ENCODE data around the gene TOP2A.
A peak's percentile ranks its signal among the peaks of the same experiment; 100 is the strongest.

TOP2A gene

GRCh38 chr17:40443196-40443987 is 25.7 kb upstream of the TOP2A start, which contains the start of gene IGFBP4:
TSS of gene IGFBP4 (plus strand) at chr17:40443450. CDS start at chr17:40443736, 286 bp downstream.
- Histone ChIP-seq H3K4me3 (ENCODE audit: low read depth, low read length) (peak within 1 kb of the TSS; percentile 49), H3K36me3 (ENCODE audit: control insufficient read depth, insufficient read depth, low read length) (no peaks in the 10 kb centered on the region), H3K27ac (peak within 1 kb of the TSS; percentile 63), H3K4me2 (ENCODE audit: low read length) (peak within 1 kb of the TSS; percentile 58), H3K9ac (no peak within 1 kb of the TSS), H2AFZ (peak within 1 kb of the TSS; percentile 80), H3K79me2 (no peaks in the 10 kb centered on the region), H3K4me1 (no peaks in the 10 kb centered on the region), H3K9me3 (ENCODE audit: control insufficient read depth, low read length) (no peaks in the 10 kb centered on the region), H3K27me3 (ENCODE audit: control insufficient read depth, insufficient read depth, low read length) (no peaks in the 10 kb centered on the region)
- TF ChIP-seq CTCF (IDR thresholded peaks at IDR 0.05), result peak; percentile 27

DNA sequence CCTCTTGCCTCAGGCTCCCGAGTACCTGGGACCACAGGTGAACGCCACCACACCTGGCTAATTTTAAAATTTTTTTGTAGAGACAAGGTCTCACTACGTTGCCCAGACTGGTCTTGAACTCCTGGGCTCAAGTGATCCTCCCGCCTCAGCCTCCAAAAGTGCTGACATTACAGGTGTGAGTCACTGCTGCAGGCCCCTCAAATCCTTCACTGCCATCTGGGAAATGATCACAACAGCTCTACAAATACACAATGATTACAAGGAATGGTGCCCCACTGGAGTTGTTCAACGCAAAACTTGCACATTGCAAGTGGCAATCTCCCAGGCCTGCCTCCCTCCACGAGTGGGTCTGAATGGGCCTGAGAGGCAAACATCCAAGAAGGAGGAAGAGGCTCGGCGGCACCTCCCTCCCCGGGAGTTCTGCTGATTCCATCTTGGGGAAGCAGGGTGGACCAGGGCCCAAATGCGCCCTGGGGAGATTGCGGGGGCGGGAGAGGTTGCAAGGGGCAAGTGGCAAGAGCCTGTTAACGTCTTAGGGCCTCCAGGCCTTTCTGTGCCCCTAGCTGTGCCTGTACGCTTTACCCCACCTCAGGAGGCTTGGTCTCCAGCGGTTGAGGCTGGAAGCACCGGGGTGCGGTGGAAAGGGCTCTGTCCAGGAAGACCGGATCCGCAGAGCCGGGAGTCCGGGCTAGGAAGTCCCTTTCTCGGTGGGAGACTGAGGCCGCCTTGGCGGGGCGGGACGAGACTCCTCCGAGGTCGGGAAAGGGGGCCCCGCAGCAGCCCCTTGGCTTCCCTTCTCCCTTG is 24.9 kb upstream of the TOP2A start:
- no peak for TF ChIP-seq CTCF (IDR thresholded peaks at IDR 0.05)

GRCh38 chr17:40440166-40440565 is 22.5 kb upstream of the TOP2A start:
- no peak for TF ChIP-seq CTCF (IDR thresholded peaks at IDR 0.05)
- H3K27me3 ChIP-seq (ENCODE audit: control insufficient read depth, insufficient read depth, low read length), result no peaks in the 10 kb centered on the region
- no peak overlapping the region for H3K9ac ChIP-seq
- no peaks in the 10 kb centered on the region for H3K36me3 ChIP-seq (ENCODE audit: control insufficient read depth, insufficient read depth, low read length)
- H2AFZ ChIP-seq, result no peak overlapping the region
- no peaks in the 10 kb centered on the region for H3K79me2 ChIP-seq
- H3K4me3 ChIP-seq (ENCODE audit: low read depth, low read length), result no peak overlapping the region
- H3K27ac ChIP-seq, result no peak overlapping the region
- H3K4me1 ChIP-seq, result no peaks in the 10 kb centered on the region
- H3K9me3 ChIP-seq (ENCODE audit: control insufficient read depth, low read length), result no peaks in the 10 kb centered on the region
- no peak overlapping the region for H3K4me2 ChIP-seq (ENCODE audit: low read length)

More for the DNA sequence above, 24.9 kb upstream of the TOP2A start:
- H3K79me2 ChIP-seq, result no peaks in the 10 kb centered on the region
- H3K4me3 ChIP-seq (ENCODE audit: low read depth, low read length), result peak overlapping the region; percentile 20
- H3K9me3 ChIP-seq (ENCODE audit: control insufficient read depth, low read length), result no peaks in the 10 kb centered on the region
- H3K4me2 ChIP-seq (ENCODE audit: low read length), result peak overlapping the region; percentile 58
- peak overlapping the region; percentile 63 for H3K27ac ChIP-seq
- H2AFZ ChIP-seq, result peak overlapping the region; percentile 80
- no peaks in the 10 kb centered on the region for H3K4me1 ChIP-seq
- no peak overlapping the region for H3K9ac ChIP-seq
- no peaks in the 10 kb centered on the region for H3K27me3 ChIP-seq (ENCODE audit: control insufficient read depth, insufficient read depth, low read length)
- no peaks in the 10 kb centered on the region for H3K36me3 ChIP-seq (ENCODE audit: control insufficient read depth, insufficient read depth, low read length)

- Histone ChIP-seq H3K27me3 (ENCODE audit: control insufficient read depth, insufficient read depth, low read length) (no peaks in the 10 kb centered on the region), H3K9me3 (ENCODE audit: control insufficient read depth, low read length) (no peaks in the 10 kb centered on the region), H2AFZ (no peak overlapping the region), H3K79me2 (no peaks in the 10 kb centered on the region), H3K9ac (no peak overlapping the region), H3K4me2 (ENCODE audit: low read length) (no peak overlapping the region), H3K36me3 (ENCODE audit: control insufficient read depth, insufficient read depth, low read length) (no peaks in the 10 kb centered on the region), H3K4me1 (no peaks in the 10 kb centered on the region), H3K4me3 (ENCODE audit: low read depth, low read length) (no peak overlapping the region), H3K27ac (no peak overlapping the region)
- TF ChIP-seq CTCF (IDR thresholded peaks at IDR 0.05), result no peak
Observed at GRCh38 chr17:40437095-40437732, 19.5 kb upstream of the TOP2A start.

All from parathyroid adenoma (tissue), 2 donors.